H1 (cell line): ENCODE results near the gene ZNF654. TPM values are rescaled to one million over a fixed set of nuclear protein-coding genes. Genes with fewer than 3 reads are reported as not detected.

Experiments
- CTCF ChIA-PET: fragments of 300-600 bp; sonication (Branson Sonifier 250); formaldehyde crosslinking; loops from one replicate; lab custom pipeline; 2021; ENCODE audit not compliant: partially characterized antibody; lab: Charles Lee
- POLR2A ChIA-PET: fragments of 300-600 bp; sonication (Branson Sonifier 250); formaldehyde crosslinking; loops from one replicate; lab custom pipeline; 2021; ENCODE audit warnings: inconsistent platforms; ENCODE audit not compliant: partially characterized antibody; lab: Charles Lee
- DNase-seq, 2 experiments: peaks; one replicate each; pipeline versions ENCODE4 v3.0.0 to v3.0.0-alpha.2; 2010 to 2022; ENCODE audit warnings: low spot score in 2 of 2, low read depth in 1 of 2, mixed read lengths in 1 of 2
- FAIRE-seq: peaks from 2 replicates; lab custom pipeline; 2011; peaks lifted over from hg19 to GRCh38; lab: Jason Lieb, UNC
- H2AFZ ChIP-seq: 2 replicates; pipeline ENCODE4 v1.8.1; 2012; ENCODE audit warnings: low read length, inconsistent platforms
- H2AK5ac ChIP-seq: 2 replicates; pipeline ENCODE4 v1.6.1; 2013; ENCODE audit warnings: low read depth, low read length
- H2BK120ac ChIP-seq: replicated peaks from 2 replicates; pipeline ENCODE3; 2013; ENCODE audit warnings: low read depth, low read length, inconsistent platforms
- H2BK12ac ChIP-seq: 2 replicates; pipeline ENCODE4 v1.6.1; 2013; ENCODE audit warnings: low read depth, low read length
- H2BK15ac ChIP-seq: 2 replicates; pipeline ENCODE4 v1.6.1; 2013; ENCODE audit warnings: low read length
- H2BK20ac ChIP-seq: 2 replicates; pipeline ENCODE4 v1.6.1; 2013; ENCODE audit warnings: low read length
- H2BK5ac ChIP-seq: 2 replicates; pipeline ENCODE4 v1.6.1; 2013; ENCODE audit warnings: low read depth, low read length
- H3K14ac ChIP-seq: 2 replicates; pipeline ENCODE4 v1.6.1; 2013; ENCODE audit warnings: inconsistent platforms; ENCODE audit not compliant: insufficient read length
- H3K18ac ChIP-seq: 2 replicates; pipeline ENCODE4 v1.6.1; 2013; ENCODE audit warnings: low read length; ENCODE audit errors: extremely low read depth
- H3K23ac ChIP-seq: 2 replicates; pipeline ENCODE4 v1.6.1; 2013; ENCODE audit warnings: inconsistent platforms; ENCODE audit not compliant: insufficient read length
- H3K23me2 ChIP-seq: 2 replicates; pipeline ENCODE4 v1.6.1; 2013; ENCODE audit warnings: low read depth, low read length
- H3K27ac ChIP-seq: 2 replicates; pipeline ENCODE4 v1.6.1; 2011; ENCODE audit warnings: low read depth, low read length, inconsistent platforms
- H3K27me3 ChIP-seq, 4 experiments: replicated peaks in 1 of 4; 1 replicate in 1 of 4; 2 replicates in 3 of 4; pipeline versions ENCODE4 v1.6.1 to v1.8.1; 2011 to 2013; ENCODE audit warnings: low read length in 3 of 4, mild to moderate bottlenecking in 3 of 4, inconsistent platforms in 2 of 4, mixed read lengths in 2 of 4, moderate library complexity in 1 of 4; ENCODE audit not compliant: control insufficient read depth in 3 of 4, insufficient read depth in 3 of 4; ENCODE audit errors: extremely low read depth in 1 of 4
- H3K36me3 ChIP-seq, 4 experiments: 2 replicates each; pipeline versions ENCODE4 v1.6.1 to v1.8.1; 2011 to 2013; ENCODE audit warnings: mild to moderate bottlenecking in 4 of 4, low read length in 3 of 4, moderate library complexity in 2 of 4, control low read depth in 1 of 4, inconsistent platforms in 1 of 4; ENCODE audit not compliant: insufficient read depth in 4 of 4, control insufficient read depth in 2 of 4
- H3K4ac ChIP-seq: replicated peaks from 2 replicates; pipeline ENCODE3; 2013; ENCODE audit warnings: low read length, low read depth, mixed read lengths, inconsistent platforms; ENCODE audit not compliant: insufficient read length
- H3K4me1 ChIP-seq, 4 experiments: replicated peaks in 1 of 4; 1 replicate in 1 of 4; 2 replicates in 3 of 4; pipeline versions ENCODE4 v1.6.1 to v1.8.1; 2011 to 2013; ENCODE audit warnings: low read length in 3 of 4, inconsistent platforms in 2 of 4, mixed read lengths in 1 of 4; ENCODE audit not compliant: insufficient read depth in 4 of 4, control insufficient read depth in 3 of 4
- H3K4me2 ChIP-seq, 2 experiments: 2 replicates each; pipeline versions ENCODE4 v1.6.1 to v1.8.1; 2011 to 2013; ENCODE audit warnings: low read depth in 2 of 2, low read length in 2 of 2, control low read depth in 1 of 2, inconsistent platforms in 1 of 2, mild to moderate bottlenecking in 1 of 2; ENCODE audit not compliant: insufficient read depth in 1 of 2
- H3K4me3 ChIP-seq, 4 experiments: fragments of 200-600, 300-600 bp in 1 of 4; sonication (generic), shearing (Covaris generic), sonication (Bioruptor Twin) in 1 of 4; 2 replicates each; pipeline versions ENCODE4 v1.5.1 to v1.8.1; 2011 to 2016; ENCODE audit warnings: low read length in 4 of 4, low read depth in 3 of 4, control low read depth in 2 of 4, inconsistent platforms in 2 of 4, mild to moderate bottlenecking in 2 of 4, mixed read lengths in 1 of 4, moderate library complexity in 1 of 4; ENCODE audit not compliant: insufficient read depth in 2 of 4; ENCODE audit errors: extremely low read depth in 1 of 4
- H3K56ac ChIP-seq: replicated peaks from 2 replicates; pipeline ENCODE3; 2013; ENCODE audit warnings: low read depth, mild to moderate bottlenecking, mixed read lengths, low read length, inconsistent platforms; ENCODE audit not compliant: insufficient read length
- H3K79me1 ChIP-seq: 2 replicates; pipeline ENCODE4 v1.6.1; 2013; ENCODE audit warnings: low read depth, low read length, control low read depth
- H3K79me2 ChIP-seq, 2 experiments: 2 replicates each; pipeline versions ENCODE4 v1.6.1 to v1.8.1; 2012 to 2013; ENCODE audit warnings: low read length in 2 of 2, mild to moderate bottlenecking in 2 of 2, inconsistent platforms in 1 of 2; ENCODE audit not compliant: insufficient read depth in 2 of 2, control insufficient read depth in 1 of 2
- H3K9ac ChIP-seq, 4 experiments: replicated peaks in 1 of 4; 1 replicate in 1 of 4; 2 replicates in 3 of 4; pipeline versions ENCODE4 v1.6.1 to v1.8.1; 2011 to 2013; ENCODE audit warnings: low read depth in 3 of 4, low read length in 3 of 4, control low read depth in 2 of 4, mild to moderate bottlenecking in 2 of 4, moderate library complexity in 2 of 4, inconsistent platforms in 1 of 4; ENCODE audit errors: extremely low read depth in 1 of 4
- H3K9me3 ChIP-seq, 2 experiments: 2 replicates each; pipeline versions ENCODE4 v1.6.1 to v1.8.1; 2012 to 2013; ENCODE audit warnings: mild to moderate bottlenecking in 2 of 2, moderate library complexity in 2 of 2, control low read depth in 1 of 2, inconsistent platforms in 1 of 2, low read depth in 1 of 2, low read length in 1 of 2, mixed read lengths in 1 of 2; ENCODE audit not compliant: insufficient read depth in 2 of 2
- H4K20me1 ChIP-seq, 2 experiments: replicated peaks in 1 of 2; 2 replicates each; pipeline versions ENCODE3 to v1.8.1; 2011 to 2013; ENCODE audit warnings: inconsistent platforms in 2 of 2, low read length in 2 of 2, mild to moderate bottlenecking in 1 of 2; ENCODE audit not compliant: insufficient read depth in 2 of 2, control insufficient read depth in 1 of 2
- H4K5ac ChIP-seq: 2 replicates; pipeline ENCODE4 v1.6.1; 2013; ENCODE audit warnings: low read length, low read depth, mixed read lengths, inconsistent platforms; ENCODE audit not compliant: insufficient read length
- H4K8ac ChIP-seq: 2 replicates; pipeline ENCODE4 v1.8.0; 2013; ENCODE audit warnings: mild to moderate bottlenecking, moderate library complexity, low read length, inconsistent platforms; ENCODE audit not compliant: insufficient read depth; ENCODE audit errors: extremely low read depth
- H4K91ac ChIP-seq: replicated peaks from 2 replicates; pipeline ENCODE3; 2013; ENCODE audit warnings: low read length, mixed read lengths, inconsistent platforms; ENCODE audit not compliant: insufficient read length
- CHD1 ChIP-seq: IDR thresholded peaks from 2 replicates; pipeline ENCODE4 v1.6.1; 2012; ENCODE audit warnings: low read depth, low read length, improper control_type of control experiment
- EP300 ChIP-seq, 2 experiments: IDR thresholded peaks; 1 replicate in 1 of 2; 2 replicates in 1 of 2; pipeline ENCODE4 v1.6.1; 2011 to 2012; ENCODE audit warnings: low read depth in 2 of 2, low read length in 2 of 2, mild to moderate bottlenecking in 2 of 2, borderline replicate concordance in 1 of 2, inconsistent platforms in 1 of 2, moderate library complexity in 1 of 2
- HDAC2 ChIP-seq, 2 experiments: fragments of 300-600 bp in 1 of 2; sonication (generic) in 1 of 2; IDR thresholded peaks; 2 replicates each; pipeline ENCODE4 v1.6.1; 2011 to 2012; ENCODE audit warnings: low read depth in 2 of 2, low read length in 2 of 2, mild to moderate bottlenecking in 2 of 2, moderate library complexity in 2 of 2, borderline replicate concordance in 1 of 2, inconsistent platforms in 1 of 2
- RAD21 ChIP-seq, 2 experiments: IDR thresholded peaks in 1 of 2; conservative IDR thresholded peaks in 1 of 2; 2 replicates each; pipeline ENCODE4 v1.6.1; 2011; ENCODE audit warnings: low read depth in 2 of 2, low read length in 2 of 2, improper control_type of control experiment in 1 of 2, inconsistent platforms in 1 of 2, mild to moderate bottlenecking in 1 of 2, moderate library complexity in 1 of 2
- WGBS, 2 experiments: shearing (Covaris generic) in 1 of 2; methylation state at CpG; one replicate each; pipeline versions ENCODE4 v1.1.6 to v1.1.7; 2013 to 2015; ENCODE audit warnings: low lambda C conversion rate in 2 of 2, mixed read lengths in 2 of 2, inconsistent platforms in 1 of 2, low coverage in 1 of 2, missing lambda C conversion rate in 1 of 2; ENCODE audit not compliant: insufficient replicate concordance in 2 of 2, insufficient coverage in 1 of 2, insufficient read length in 1 of 2; ENCODE audit errors: extremely low coverage in 1 of 2, missing lambda C conversion rate in 1 of 2; 5-methylcytosine and 5-hydroxymethylcytosine counted together
- polyA plus RNA-seq, 7 experiments: library from polyadenylated mRNA; depleted of rRNA in 3 of 7; stranded (reverse) in 5 of 7; unstranded in 2 of 7; fragments of >200 nt in 5 of 7; fragments of 200-250 nt in 2 of 7; gene quantifications; 1 replicate in 5 of 7; 2 replicates in 1 of 7; 4 replicates in 1 of 7; pipeline versions ENCODE4 v1.2.1 to v1.2.3, GENCODE V29; 2011 to 2013; ENCODE audit warnings: missing spikeins in 2 of 7, mixed read lengths in 2 of 7
- total RNA-seq: library from RNA; stranded (reverse); fragmentation: NEBNext Ultra II Directional; extraction: Animal tissue kit (Norgen Biotek cat#: 25700); gene quantifications from 2 replicates; pipeline ENCODE4 v1.2.1, GENCODE V29; 2021

ZNF654 gene
- total and polyA plus RNA-seq, 2 of the 8 experiments (the other 6 are each of a cell fraction or from before 2014, with no cell fraction given), result 0.47 to 5.3 TPM

DNA sequence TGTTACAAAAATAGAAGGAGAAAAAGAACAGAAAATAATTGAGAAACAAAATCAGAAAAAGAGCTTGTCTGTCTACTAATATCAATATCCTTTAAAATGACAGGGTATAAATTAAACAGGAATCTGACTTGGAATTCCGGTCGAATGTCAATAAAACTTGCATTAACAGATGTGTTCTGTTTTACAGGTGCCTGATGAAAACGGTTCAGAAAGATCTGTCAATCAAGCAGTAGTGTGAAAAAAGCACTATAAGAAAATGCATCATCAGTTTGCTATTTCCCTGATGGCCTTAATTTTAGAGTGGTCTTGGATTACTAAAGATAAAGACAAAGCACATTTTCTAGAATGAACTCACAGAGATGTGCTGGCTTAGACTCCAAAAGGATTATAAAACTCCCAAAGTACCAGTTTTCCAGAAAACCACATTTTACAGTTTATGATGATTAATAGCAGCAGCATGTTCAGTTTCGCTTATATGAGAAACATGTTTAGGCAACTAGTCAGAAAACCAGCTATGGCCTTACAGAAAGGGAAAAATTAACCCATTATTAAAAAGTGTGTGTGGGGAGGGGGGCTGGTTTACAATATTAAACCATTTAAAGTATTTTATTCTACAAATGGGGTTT lies 82.5 kb downstream of the ZNF654 start:
- no peak overlapping the region for H2AK5ac ChIP-seq
- TF ChIP-seq HDAC2 (IDR thresholded peaks at IDR 0.05; ENCODE audit: borderline replicate concordance in 1 of 2, low read depth in 2 of 2, low read length in 2 of 2) (no peak), RAD21 (IDR thresholded peaks at IDR 0.05 in 1 of 2, conservative IDR thresholded peaks at IDR 0.05 in 1 of 2; ENCODE audit: low read depth in 2 of 2, low read length in 2 of 2) (no peak), CHD1 (no peak), EP300 (IDR thresholded peaks at IDR 0.05; ENCODE audit: borderline replicate concordance in 1 of 2, low read depth in 2 of 2, low read length in 2 of 2) (no peak)
- no peak overlapping the region for H2BK15ac ChIP-seq
- peaks cover 0 to 19% of the 10 kb centered on the region in 2 experiments; a peak in 2 of 4 replicates for H3K79me2 ChIP-seq
- H3K4me1 ChIP-seq, result no peaks in the 10 kb centered on the region; a peak in 1 of 7 replicates
- H3K9ac ChIP-seq, result no peak overlapping the region
- no peak overlapping the region for H3K4me3 ChIP-seq
- H4K5ac ChIP-seq, result no peak overlapping the region
- H4K20me1 ChIP-seq, result no peaks in the 10 kb centered on the region
- no peak overlapping the region for H3K4me2 ChIP-seq
- H2BK12ac ChIP-seq, result no peak overlapping the region
- no peak overlapping the region for H3K56ac ChIP-seq
- no peak overlapping the region for H2BK5ac ChIP-seq
- H2BK20ac ChIP-seq, result no peak overlapping the region
- H3K27me3 ChIP-seq, result no peaks in the 10 kb centered on the region
- FAIRE-seq (no peak), DNase-seq (no peak)
- no peak overlapping the region for H3K4ac ChIP-seq
- H3K9me3 ChIP-seq, result no peaks in the 10 kb centered on the region
- H2BK120ac ChIP-seq, result no peak overlapping the region
- no peak overlapping the region for H2AFZ ChIP-seq
- H3K18ac ChIP-seq, result no peak overlapping the region
- H3K14ac ChIP-seq, result no peak overlapping the region
- no peaks in the 10 kb centered on the region for H3K79me1 ChIP-seq
- H3K23me2 ChIP-seq, result no peaks in the 10 kb centered on the region
- H4K8ac ChIP-seq, result no peak overlapping the region
- 64% methylated on average over 4 of the region's 4 CpGs; no CpG with 5 or more reads in 1 of the 2 experiments for WGBS, 2 experiments
- ChIA-PET POLR2A (no interaction called here), CTCF (no interaction called here)
- no peak overlapping the region for H4K91ac ChIP-seq
- H3K36me3 ChIP-seq, result peaks cover 0 to 27% (median 17%) of the 10 kb centered on the region in 4 experiments; a peak in 6 of 8 replicates
- H3K23ac ChIP-seq, result no peak overlapping the region
- H3K27ac ChIP-seq, result no peak overlapping the region
